Large intestine (tissue), 3 donors: ENCODE data around the gene CRTC1. TPM values are rescaled to one million over a fixed set of nuclear protein-coding genes. Genes with fewer than 3 reads are reported as not detected.

Experiments used
- DNase-seq, 2 donors: peaks; one replicate each; pipeline versions ENCODE4 v3.0.0 to v3.0.0-alpha.2; 2013
- H3K27ac ChIP-seq: one replicate; pipeline ENCODE4 v1.5.1; 2013; ENCODE audit warnings: low read length
- H3K27me3 ChIP-seq: 2 replicates; pipeline ENCODE4 v1.6.1; 2013; ENCODE audit warnings: low read length; ENCODE audit not compliant: control insufficient read depth, insufficient read depth
- H3K36me3 ChIP-seq: 2 replicates; pipeline ENCODE4 v1.6.1; 2013; ENCODE audit warnings: low read length; ENCODE audit not compliant: control insufficient read depth, insufficient read depth
- H3K4me1 ChIP-seq: one replicate; pipeline ENCODE4 v1.6.1; 2013; ENCODE audit warnings: low read length; ENCODE audit not compliant: control insufficient read depth, insufficient read depth
- H3K4me3 ChIP-seq: one replicate; pipeline ENCODE4 v1.5.1; 2013; ENCODE audit warnings: low read length
- H3K9me3 ChIP-seq: one replicate; pipeline ENCODE4 v1.6.1; 2013; ENCODE audit warnings: mild to moderate bottlenecking, low read depth, low read length, moderate library complexity; ENCODE audit not compliant: control insufficient read depth
- WGBS: methylation state at CpG from one replicate; pipeline ENCODE4 v1.1.5; 2013; ENCODE audit warnings: low lambda C conversion rate; ENCODE audit not compliant: insufficient coverage; 5-methylcytosine and 5-hydroxymethylcytosine counted together
- polyA plus RNA-seq: library from polyadenylated mRNA; unstranded; fragments of 120-200 nt; gene quantifications from one replicate; pipeline ENCODE4 v1.2.1, GENCODE V29; 2013

CRTC1 gene
- polyA plus RNA-seq, 1 donor = 21.5 TPM

DNA sequence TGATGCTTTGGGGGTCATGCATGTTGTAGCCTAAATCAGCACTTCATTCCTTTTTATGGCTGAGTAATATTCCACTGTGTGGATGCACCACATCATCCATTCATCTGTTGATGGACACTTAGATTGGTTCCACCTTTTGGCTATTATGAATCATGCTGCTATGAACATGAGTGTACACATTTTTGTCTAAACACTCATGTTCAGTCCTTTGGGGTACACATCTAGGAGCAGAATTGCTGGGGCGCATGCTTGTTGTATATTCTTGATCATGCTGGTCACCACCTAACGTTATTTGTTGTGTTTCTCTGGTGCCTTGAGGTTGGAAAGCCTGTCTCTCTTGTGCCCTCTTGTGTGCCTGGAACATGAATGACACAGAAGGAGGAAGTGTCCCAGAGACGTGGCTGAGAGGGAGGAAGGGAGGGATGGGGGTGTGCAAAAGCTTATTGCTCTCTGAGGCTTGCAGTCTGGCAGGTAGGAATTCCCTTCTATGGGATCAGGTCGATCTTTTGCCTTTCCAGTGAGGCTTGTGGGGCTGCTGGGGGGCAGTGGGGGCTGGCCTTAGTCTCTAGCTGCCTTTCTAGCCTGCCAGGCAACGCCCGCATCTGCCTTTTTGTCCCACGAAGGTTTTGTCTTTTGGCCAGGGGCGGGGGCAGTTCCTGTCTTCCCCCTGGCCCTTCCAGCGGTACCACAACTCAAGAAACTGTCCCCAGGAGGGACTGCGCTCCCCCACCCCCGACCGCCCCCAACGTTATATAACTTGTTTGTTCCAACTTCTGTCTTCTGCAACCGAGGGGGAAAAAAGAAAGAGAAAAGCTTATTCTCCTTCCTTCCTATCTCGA is 39.1 kb upstream of the CRTC1 start:
- WGBS = no CpG with 5 or more reads among the region's 15 CpGs
- H3K27ac ChIP-seq = no peak overlapping the region
- peaks cover 8% of the 10 kb centered on the region for H3K4me1 ChIP-seq
- H3K9me3 ChIP-seq = no peaks in the 10 kb centered on the region
- H3K27me3 ChIP-seq = no peaks in the 10 kb centered on the region
- no peak for DNase-seq
- no peak overlapping the region for H3K4me3 ChIP-seq
- H3K36me3 ChIP-seq = no peaks in the 10 kb centered on the region

- H3K4me1 ChIP-seq = peaks cover 8% of the 10 kb centered on the region
- H3K4me3 ChIP-seq = no peak overlapping the region
- H3K36me3 ChIP-seq = no peaks in the 10 kb centered on the region
- WGBS = no CpG with 5 or more reads among the region's 13 CpGs
- no peak overlapping the region for H3K27ac ChIP-seq
- H3K27me3 ChIP-seq = no peaks in the 10 kb centered on the region
- no peaks in the 10 kb centered on the region for H3K9me3 ChIP-seq
- no peak for DNase-seq
Measured at GRCh38 chr19:18645035-18645511, 38.4 kb upstream of the CRTC1 start.

GRCh38 chr19:18646535-18647370 is 36.7 kb upstream of the CRTC1 start:
- Histone ChIP-seq H3K4me1 (peaks cover 8% of the 10 kb centered on the region), H3K27me3 (no peaks in the 10 kb centered on the region), H3K36me3 (no peaks in the 10 kb centered on the region), H3K4me3 (no peak overlapping the region), H3K27ac (no peak overlapping the region), H3K9me3 (no peaks in the 10 kb centered on the region)
- WGBS = 21% methylated on average over 3 of the region's 34 CpGs
- no peak for DNase-seq

GRCh38 chr19:18647371-18647767 is 36.1 kb upstream of the CRTC1 start:
- H3K27me3 ChIP-seq = no peaks in the 10 kb centered on the region
- WGBS = 67% methylated on average over 1 of the region's 1 CpG
- H3K27ac ChIP-seq = no peak overlapping the region
- H3K4me3 ChIP-seq = no peak overlapping the region
- DNase-seq = no peak
- H3K36me3 ChIP-seq = no peaks in the 10 kb centered on the region
- no peaks in the 10 kb centered on the region for H3K9me3 ChIP-seq
- peaks cover 8% of the 10 kb centered on the region for H3K4me1 ChIP-seq

GRCh38 chr19:18647807-18648206 is 35.7 kb upstream of the CRTC1 start:
- Histone ChIP-seq H3K9me3 (no peaks in the 10 kb centered on the region), H3K27me3 (no peaks in the 10 kb centered on the region), H3K36me3 (no peaks in the 10 kb centered on the region), H3K27ac (no peak overlapping the region), H3K4me1 (peaks cover 8% of the 10 kb centered on the region), H3K4me3 (no peak overlapping the region)
- no CpG with 5 or more reads among the region's 10 CpGs for WGBS
- DNase-seq = no peak

DNA sequence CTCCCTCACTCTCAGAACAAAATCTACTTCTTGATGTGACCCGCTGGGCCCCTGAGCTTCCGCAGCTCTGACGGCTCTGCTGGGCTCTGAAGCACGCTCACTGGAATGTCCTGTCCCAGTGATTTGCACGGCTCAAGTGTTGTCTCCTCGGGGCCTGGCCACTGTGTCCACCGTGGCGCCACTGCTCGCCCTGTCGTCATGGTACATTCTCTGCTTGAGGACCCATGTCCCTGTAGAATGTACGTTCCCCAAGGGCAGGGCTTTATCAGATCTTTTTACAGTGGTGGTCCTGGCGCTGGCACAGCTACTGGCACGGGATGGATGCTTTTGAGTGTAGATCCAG is 34.5 kb upstream of the CRTC1 start:
- no peak overlapping the region for H3K27ac ChIP-seq
- no peaks in the 10 kb centered on the region for H3K9me3 ChIP-seq
- H3K4me3 ChIP-seq = no peak overlapping the region
- DNase-seq = no peak
- H3K4me1 ChIP-seq = peaks cover 8% of the 10 kb centered on the region
- no CpG with 5 or more reads among the region's 13 CpGs for WGBS
- H3K27me3 ChIP-seq = no peaks in the 10 kb centered on the region
- H3K36me3 ChIP-seq = no peaks in the 10 kb centered on the region

DNA sequence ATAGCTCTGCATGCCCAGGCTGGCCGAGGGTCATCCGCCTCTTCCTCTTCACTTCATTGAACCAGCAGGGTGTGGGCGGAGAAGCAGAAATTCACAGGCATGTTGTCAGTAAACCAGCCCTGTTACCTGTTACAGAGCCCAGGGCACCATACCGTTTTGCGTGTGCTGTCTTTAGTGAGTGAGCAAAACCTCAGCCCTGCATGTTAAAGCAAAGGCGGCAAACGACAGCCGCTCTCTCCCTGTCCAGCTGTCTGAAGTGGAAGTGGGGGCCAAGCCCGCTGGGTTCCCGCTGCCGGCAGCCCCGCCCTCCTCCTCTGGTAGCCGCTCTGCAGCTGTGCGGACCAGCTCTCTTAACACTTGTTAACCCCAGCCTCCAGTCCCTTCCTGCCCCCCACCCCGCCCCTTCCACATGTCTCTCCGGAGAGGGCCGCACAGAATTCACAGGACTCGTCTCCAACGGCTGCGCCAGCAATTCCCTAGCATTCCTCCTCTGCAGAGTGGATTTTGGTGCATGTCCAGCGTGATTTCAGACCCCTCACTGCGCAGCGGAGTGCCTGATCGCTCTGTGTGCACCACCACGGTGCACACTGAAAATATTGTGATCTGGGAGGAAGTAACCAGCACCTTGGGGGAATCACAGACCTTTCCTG is 34.0 kb upstream of the CRTC1 start:
- Histone ChIP-seq H3K27ac (no peak overlapping the region), H3K4me3 (no peak overlapping the region), H3K9me3 (no peaks in the 10 kb centered on the region), H3K4me1 (peaks cover 8% of the 10 kb centered on the region), H3K36me3 (no peaks in the 10 kb centered on the region), H3K27me3 (no peaks in the 10 kb centered on the region)
- WGBS = no CpG with 5 or more reads among the region's 25 CpGs
- DNase-seq = peak in 1 of 2 donors; percentile 37

DNA sequence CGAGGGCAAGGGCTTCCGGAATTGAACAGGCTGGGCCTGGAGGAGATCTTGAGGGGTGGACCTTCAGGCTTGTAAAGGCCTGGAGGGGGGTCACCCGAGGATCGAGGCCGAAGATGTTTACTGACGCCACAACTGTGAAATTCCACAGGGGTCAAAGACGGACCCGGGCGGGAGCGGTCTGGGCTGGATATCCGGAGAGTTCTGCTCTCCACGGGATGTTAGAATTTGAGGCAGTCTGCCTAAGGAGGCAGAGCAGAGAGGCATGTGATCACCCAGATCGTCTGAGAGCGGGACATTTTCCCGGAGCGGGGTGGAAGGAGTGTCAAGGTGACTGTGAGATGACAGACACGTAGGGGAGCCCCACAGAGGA is 33.5 kb upstream of the CRTC1 start:
- H3K27ac ChIP-seq = no peak overlapping the region
- peaks cover 8% of the 10 kb centered on the region for H3K4me1 ChIP-seq
- H3K36me3 ChIP-seq = no peaks in the 10 kb centered on the region
- H3K9me3 ChIP-seq = no peaks in the 10 kb centered on the region
- H3K27me3 ChIP-seq = no peaks in the 10 kb centered on the region
- no peak for DNase-seq
- WGBS = no CpG with 5 or more reads among the region's 17 CpGs
- H3K4me3 ChIP-seq = no peak overlapping the region

GRCh38 chr19:18650468-18651041 is 32.9 kb upstream of the CRTC1 start:
- H3K4me3 ChIP-seq = no peak overlapping the region
- no peaks in the 10 kb centered on the region for H3K36me3 ChIP-seq
- no CpG with 5 or more reads among the region's 34 CpGs for WGBS
- no peak for DNase-seq
- H3K27me3 ChIP-seq = no peaks in the 10 kb centered on the region
- no peaks in the 10 kb centered on the region for H3K9me3 ChIP-seq
- H3K27ac ChIP-seq = no peak overlapping the region
- peaks cover 8% of the 10 kb centered on the region for H3K4me1 ChIP-seq

DNA sequence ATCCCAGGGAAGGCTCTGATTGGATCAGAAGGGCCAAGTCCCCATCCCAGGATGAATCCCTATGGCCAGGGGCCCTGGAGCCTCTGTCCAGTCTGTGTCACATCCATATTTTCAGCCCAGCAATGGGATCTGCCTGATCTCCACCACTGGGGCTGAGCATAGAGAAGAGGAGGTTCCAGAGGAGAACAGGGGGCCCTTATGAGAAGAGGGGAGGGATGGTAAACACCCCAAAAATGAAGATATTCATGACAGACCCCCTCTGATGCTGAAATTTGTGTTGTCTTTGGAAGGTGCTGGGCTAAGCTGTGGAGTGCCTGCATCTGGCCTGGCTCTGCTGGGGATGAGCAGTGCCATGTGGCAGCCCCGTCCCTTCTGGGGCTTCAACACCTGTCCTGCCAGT is 32.2 kb upstream of the CRTC1 start:
- Histone ChIP-seq H3K27me3 (no peaks in the 10 kb centered on the region), H3K4me1 (peaks cover 8% of the 10 kb centered on the region), H3K4me3 (no peak overlapping the region), H3K9me3 (no peaks in the 10 kb centered on the region), H3K27ac (no peak overlapping the region), H3K36me3 (no peaks in the 10 kb centered on the region)
- DNase-seq = no peak
- WGBS = no CpG with 5 or more reads among the region's 1 CpG
